ENCODE measurements around the gene VSTM2L.

VSTM2L gene

GRCh38 chr20:37971561-37972127, 68.7 kb downstream of the VSTM2L start:
- no peak for DNase-seq (ENCODE audit: low read depth)
- no peak for TF ChIP-seq CTCF (IDR thresholded peaks at IDR 0.05; ENCODE audit: control insufficient read depth, insufficient read depth, low read depth, low read length, missing control alignments)
- H3K4me3 ChIP-seq (ENCODE audit: control insufficient read depth, low read depth, low read length): no peak overlapping the region

- no peak for TF ChIP-seq CTCF (IDR thresholded peaks at IDR 0.05; ENCODE audit: control insufficient read depth, insufficient read depth, low read depth, low read length, missing control alignments)
- H3K4me3 ChIP-seq (ENCODE audit: control insufficient read depth, low read depth, low read length): no peak overlapping the region
These were observed 69.5 kb downstream of the VSTM2L start for GRCh38 chr20:37972256-37973058.

GRCh38 chr20:37973059-37973910, 70.4 kb downstream of the VSTM2L start:
- no peak for TF ChIP-seq CTCF (IDR thresholded peaks at IDR 0.05; ENCODE audit: control insufficient read depth, insufficient read depth, low read depth, low read length, missing control alignments)
- DNase-seq (ENCODE audit: low read depth): no peak
- H3K4me3 ChIP-seq (ENCODE audit: control insufficient read depth, low read depth, low read length): no peak overlapping the region

More at GRCh38 chr20:37972256-37973058, 69.5 kb downstream of the VSTM2L start:
- DNase-seq (ENCODE audit: low read depth): no peak

GRCh38 chr20:37976887-37977286, 74.0 kb downstream of the VSTM2L start:
- no peak for TF ChIP-seq CTCF (IDR thresholded peaks at IDR 0.05; ENCODE audit: control insufficient read depth, insufficient read depth, low read depth, low read length, missing control alignments)
- H3K4me3 ChIP-seq (ENCODE audit: control insufficient read depth, low read depth, low read length): no peak overlapping the region
- no peak for DNase-seq (ENCODE audit: low read depth)

- no peak for DNase-seq (ENCODE audit: low read depth)
- TF ChIP-seq CTCF (IDR thresholded peaks at IDR 0.05; ENCODE audit: control insufficient read depth, insufficient read depth, low read depth, low read length, missing control alignments): no peak
- no peak overlapping the region for H3K4me3 ChIP-seq (ENCODE audit: control insufficient read depth, low read depth, low read length)
These were observed 74.4 kb downstream of the VSTM2L start for GRCh38 chr20:37977338-37977737.

- TF ChIP-seq CTCF (IDR thresholded peaks at IDR 0.05; ENCODE audit: control insufficient read depth, insufficient read depth, low read depth, low read length, missing control alignments): no peak
- no peak for DNase-seq (ENCODE audit: low read depth)
- no peak overlapping the region for H3K4me3 ChIP-seq (ENCODE audit: control insufficient read depth, low read depth, low read length)
These were observed 74.9 kb downstream of the VSTM2L start for GRCh38 chr20:37977786-37978185.
